Measurements from ENCODE around the gene HSD17B12. TPM values are rescaled to one million over a fixed set of nuclear protein-coding genes. Genes with fewer than 3 reads are reported as not detected.

HSD17B12 gene
- total RNA-seq, 1 donor from 2014 or later: 58.3 TPM

DNA sequence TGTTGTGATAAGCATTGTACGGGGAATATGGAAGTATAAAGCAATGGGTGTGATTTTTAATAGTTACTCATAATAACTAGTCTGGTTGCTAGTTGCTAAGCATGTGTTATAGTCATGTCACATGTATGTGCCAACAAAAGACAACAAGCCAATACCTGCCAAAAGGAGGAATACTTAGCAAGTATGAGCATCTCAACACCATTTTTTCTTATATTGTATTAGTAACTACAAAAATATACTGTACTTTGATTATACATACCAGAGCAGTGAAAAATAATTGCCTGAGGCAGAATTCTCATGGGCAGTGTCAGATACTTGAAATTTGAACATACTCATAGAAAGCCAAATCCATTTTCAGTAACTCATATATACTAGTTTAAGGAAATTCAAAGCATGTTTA is 137.7 kb downstream of the HSD17B12 start:
- intact Hi-C loops (cut with micrococcal nuclease): no loop called here

DNA sequence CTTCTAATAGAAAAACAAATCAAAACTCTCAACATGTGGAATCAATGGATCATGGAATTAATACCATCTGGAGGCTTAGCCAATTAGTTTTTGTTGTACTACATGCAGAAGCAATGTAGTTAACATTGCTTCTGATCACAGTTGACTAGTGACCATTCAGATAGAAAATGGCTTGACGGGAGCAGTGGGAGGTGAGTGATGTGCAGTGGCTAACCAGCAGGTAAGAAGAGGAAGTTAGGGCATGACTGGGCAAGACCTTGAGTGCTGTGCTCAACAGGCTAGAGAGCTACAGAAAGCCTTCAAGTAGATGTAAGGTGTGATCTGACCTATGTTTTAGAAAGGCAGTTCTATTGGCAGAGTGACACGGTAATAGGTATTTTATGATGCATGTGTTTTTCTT is 139.4 kb downstream of the HSD17B12 start:
- Mint-ChIP-seq H3K4me3 (no peak overlapping the region), H3K4me1 (no peaks in the 10 kb centered on the region), H3K9me3 (no peaks in the 10 kb centered on the region), H3K36me3 (ENCODE audit: low read depth) (peaks cover 59% of the 10 kb centered on the region), H3K27ac (no peak overlapping the region), H3K27me3 (no peaks in the 10 kb centered on the region)
- no peak for ATAC-seq (ENCODE audit: low read depth)
- POLR2A ChIA-PET: no interaction called here
- intact Hi-C loops (cut with micrococcal nuclease): no loop called here
- TF ChIP-seq, protein P1, sequence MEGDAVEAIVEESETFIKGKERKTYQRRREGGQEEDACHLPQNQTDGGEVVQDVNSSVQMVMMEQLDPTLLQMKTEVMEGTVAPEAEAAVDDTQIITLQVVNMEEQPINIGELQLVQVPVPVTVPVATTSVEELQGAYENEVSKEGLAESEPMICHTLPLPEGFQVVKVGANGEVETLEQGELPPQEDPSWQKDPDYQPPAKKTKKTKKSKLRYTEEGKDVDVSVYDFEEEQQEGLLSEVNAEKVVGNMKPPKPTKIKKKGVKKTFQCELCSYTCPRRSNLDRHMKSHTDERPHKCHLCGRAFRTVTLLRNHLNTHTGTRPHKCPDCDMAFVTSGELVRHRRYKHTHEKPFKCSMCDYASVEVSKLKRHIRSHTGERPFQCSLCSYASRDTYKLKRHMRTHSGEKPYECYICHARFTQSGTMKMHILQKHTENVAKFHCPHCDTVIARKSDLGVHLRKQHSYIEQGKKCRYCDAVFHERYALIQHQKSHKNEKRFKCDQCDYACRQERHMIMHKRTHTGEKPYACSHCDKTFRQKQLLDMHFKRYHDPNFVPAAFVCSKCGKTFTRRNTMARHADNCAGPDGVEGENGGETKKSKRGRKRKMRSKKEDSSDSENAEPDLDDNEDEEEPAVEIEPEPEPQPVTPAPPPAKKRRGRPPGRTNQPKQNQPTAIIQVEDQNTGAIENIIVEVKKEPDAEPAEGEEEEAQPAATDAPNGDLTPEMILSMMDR (IDR thresholded peaks at IDR 0.05): no peak
- CTCF ChIA-PET: no interaction called here
- no peak for DNase-seq

More for the DNA sequence above, 137.7 kb downstream of the HSD17B12 start:
- Mint-ChIP-seq H3K4me3 (no peak overlapping the region), H3K27me3 (no peaks in the 10 kb centered on the region), H3K27ac (no peak overlapping the region), H3K4me1 (no peaks in the 10 kb centered on the region), H3K36me3 (ENCODE audit: low read depth) (peaks cover 58% of the 10 kb centered on the region), H3K9me3 (no peaks in the 10 kb centered on the region)
- TF ChIP-seq, protein P1 (IDR thresholded peaks at IDR 0.05): no peak
- ChIA-PET POLR2A (no interaction called here), CTCF (no interaction called here)
- DNase-seq (no peak), ATAC-seq (ENCODE audit: low read depth) (no peak)

DNA sequence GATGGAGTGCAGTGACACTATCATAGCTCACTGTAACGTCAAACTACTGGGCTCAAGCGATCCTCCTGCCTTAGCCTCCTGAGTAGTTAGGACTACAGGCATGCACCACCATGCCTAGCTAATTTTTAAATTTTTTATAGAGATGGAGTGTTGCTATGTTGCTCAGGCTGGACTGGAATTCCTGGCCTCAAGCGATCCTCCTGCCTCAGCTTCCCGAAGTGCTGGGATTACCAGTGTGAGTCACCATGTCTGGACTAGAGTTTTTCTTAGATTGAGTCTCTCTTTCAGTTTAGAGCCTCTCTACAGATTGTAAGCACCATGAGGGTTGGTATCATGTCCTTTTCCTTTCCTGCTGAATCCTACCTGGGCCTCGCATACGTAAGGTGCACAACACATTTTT is 142.8 kb downstream of the HSD17B12 start:
- TF ChIP-seq, protein P1 (IDR thresholded peaks at IDR 0.05): no peak
- ChIA-PET POLR2A (no interaction called here), CTCF (no interaction called here)
- Mint-ChIP-seq H3K27ac (no peak overlapping the region), H3K9me3 (no peaks in the 10 kb centered on the region), H3K36me3 (ENCODE audit: low read depth) (peaks cover 36% of the 10 kb centered on the region), H3K4me1 (no peaks in the 10 kb centered on the region), H3K27me3 (no peaks in the 10 kb centered on the region), H3K4me3 (no peak overlapping the region)
- ATAC-seq (ENCODE audit: low read depth): no peak
- DNase-seq: no peak
- intact Hi-C loops (cut with micrococcal nuclease): no loop called here

DNA sequence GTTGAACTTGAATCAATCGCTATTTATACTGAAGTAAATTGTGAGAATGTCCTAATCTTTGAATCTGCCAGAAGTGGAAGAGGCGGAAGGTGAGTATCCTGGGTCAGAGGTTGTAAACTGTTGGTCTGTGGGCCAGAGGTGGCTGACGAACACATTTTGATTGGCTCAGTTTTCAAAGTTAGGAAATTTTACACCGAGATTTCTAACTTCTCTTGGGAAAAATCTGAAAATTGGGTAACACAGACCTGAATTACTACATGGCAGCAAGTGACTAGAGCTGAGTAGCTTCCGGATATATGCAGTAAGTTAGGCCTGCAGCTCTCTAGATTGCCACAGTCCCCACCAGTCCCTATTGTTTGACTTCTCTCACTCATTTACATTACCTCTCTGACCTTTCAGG is 143.3 kb downstream of the HSD17B12 start:
- H3K4me3 Mint-ChIP-seq: no peak overlapping the region
- H3K27ac Mint-ChIP-seq: no peak overlapping the region
- ATAC-seq (ENCODE audit: low read depth) (no peak), DNase-seq (no peak)
- ChIA-PET CTCF (no interaction called here), POLR2A (no interaction called here)
- H3K36me3 Mint-ChIP-seq (ENCODE audit: low read depth): peaks cover 34% of the 10 kb centered on the region
- TF ChIP-seq, protein P1 (IDR thresholded peaks at IDR 0.05): no peak
- no peaks in the 10 kb centered on the region for H3K9me3 Mint-ChIP-seq
- intact Hi-C loops (cut with micrococcal nuclease): no loop called here
- H3K27me3 Mint-ChIP-seq: no peaks in the 10 kb centered on the region
- H3K4me1 Mint-ChIP-seq: no peaks in the 10 kb centered on the region

DNA sequence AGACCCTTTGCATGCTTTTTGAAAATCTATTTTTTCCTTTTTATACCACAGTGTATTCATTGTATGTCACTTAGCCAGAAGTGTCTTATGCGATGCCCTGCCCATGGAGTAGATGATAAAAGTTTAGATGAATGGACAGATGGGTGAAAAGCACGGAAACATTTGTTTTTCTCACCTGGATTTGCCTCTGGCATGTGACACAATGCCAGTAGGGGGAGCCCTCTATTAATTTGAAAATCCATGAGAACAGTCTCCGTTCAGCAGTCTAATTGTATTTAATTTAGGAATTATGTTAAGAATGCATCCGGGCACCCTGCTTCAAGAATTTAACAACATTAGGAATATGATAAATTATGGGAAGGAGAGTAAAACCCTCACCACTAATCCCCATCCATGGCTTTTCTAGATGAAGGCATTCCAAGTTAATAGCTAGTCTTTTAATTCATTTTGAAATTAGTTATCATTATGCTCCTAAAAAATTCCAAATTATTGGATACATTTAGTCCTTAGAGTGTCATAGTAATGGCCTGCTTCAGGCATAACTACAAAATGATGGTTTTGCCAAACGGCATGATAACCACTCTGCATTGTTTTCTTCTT is 144.8 kb downstream of the HSD17B12 start:
- POLR2A ChIA-PET: no interaction called here
- Mint-ChIP-seq H3K9me3 (no peaks in the 10 kb centered on the region), H3K36me3 (ENCODE audit: low read depth) (peaks cover 22% of the 10 kb centered on the region), H3K27me3 (no peaks in the 10 kb centered on the region), H3K4me1 (no peaks in the 10 kb centered on the region), H3K27ac (no peak overlapping the region), H3K4me3 (no peak overlapping the region)
- ATAC-seq (ENCODE audit: low read depth): no peak
- DNase-seq: no peak
- intact Hi-C loops (cut with micrococcal nuclease): no loop called here
- TF ChIP-seq, protein P1 (IDR thresholded peaks at IDR 0.05): no peak
- CTCF ChIA-PET: interaction anchor here (0.7 to 1.6 kb wide), 3 partner anchors 10 to 54 kb away, joined by 3 to 5 read pairs (median 3); no protein-coding TSS in a partner anchor
